ENCODE results near the gene ZDHHC24.

DNA sequence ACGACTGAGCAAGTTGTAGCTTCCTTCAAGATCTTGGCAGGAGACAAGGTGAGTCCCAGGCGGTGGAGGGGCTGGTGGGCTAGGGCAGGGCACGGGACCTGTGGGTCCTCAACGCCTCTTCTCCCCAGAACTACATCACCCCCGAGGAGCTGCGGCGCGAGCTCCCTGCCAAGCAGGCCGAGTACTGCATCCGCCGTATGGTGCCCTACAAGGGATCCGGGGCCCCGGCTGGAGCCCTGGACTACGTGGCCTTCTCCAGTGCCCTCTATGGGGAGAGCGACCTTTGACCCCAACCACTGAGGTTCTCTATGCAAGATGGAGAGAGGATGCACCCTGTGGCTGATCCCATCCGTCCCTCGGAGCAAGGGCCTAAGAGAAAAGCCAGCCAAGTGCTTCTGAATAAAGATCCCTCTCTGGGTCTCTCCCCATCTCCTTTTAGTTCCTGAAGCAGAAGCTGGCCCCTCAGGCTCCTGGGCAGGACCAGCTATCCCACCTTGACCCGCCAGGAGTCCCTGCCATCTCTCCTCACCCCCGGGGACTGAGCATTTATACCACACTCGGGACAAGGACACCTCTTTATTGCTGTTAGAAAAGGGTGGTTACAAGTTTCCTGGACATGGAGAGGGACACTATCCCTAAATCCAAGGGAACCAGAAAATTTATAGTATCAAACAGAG, 17.2 kb upstream of the ZDHHC24 start:
- TF ChIP-seq, protein P1, sequence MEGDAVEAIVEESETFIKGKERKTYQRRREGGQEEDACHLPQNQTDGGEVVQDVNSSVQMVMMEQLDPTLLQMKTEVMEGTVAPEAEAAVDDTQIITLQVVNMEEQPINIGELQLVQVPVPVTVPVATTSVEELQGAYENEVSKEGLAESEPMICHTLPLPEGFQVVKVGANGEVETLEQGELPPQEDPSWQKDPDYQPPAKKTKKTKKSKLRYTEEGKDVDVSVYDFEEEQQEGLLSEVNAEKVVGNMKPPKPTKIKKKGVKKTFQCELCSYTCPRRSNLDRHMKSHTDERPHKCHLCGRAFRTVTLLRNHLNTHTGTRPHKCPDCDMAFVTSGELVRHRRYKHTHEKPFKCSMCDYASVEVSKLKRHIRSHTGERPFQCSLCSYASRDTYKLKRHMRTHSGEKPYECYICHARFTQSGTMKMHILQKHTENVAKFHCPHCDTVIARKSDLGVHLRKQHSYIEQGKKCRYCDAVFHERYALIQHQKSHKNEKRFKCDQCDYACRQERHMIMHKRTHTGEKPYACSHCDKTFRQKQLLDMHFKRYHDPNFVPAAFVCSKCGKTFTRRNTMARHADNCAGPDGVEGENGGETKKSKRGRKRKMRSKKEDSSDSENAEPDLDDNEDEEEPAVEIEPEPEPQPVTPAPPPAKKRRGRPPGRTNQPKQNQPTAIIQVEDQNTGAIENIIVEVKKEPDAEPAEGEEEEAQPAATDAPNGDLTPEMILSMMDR (IDR thresholded peaks at IDR 0.05) = no peak
- TF ChIP-seq POLR2A (IDR thresholded peaks at IDR 0.05) (no peak), POLR2AphosphoS5 (IDR thresholded peaks at IDR 0.05) (no peak), EP300 (IDR thresholded peaks at IDR 0.05) (no peak)
